ENCODE data around the gene TBRG1.

Gene TBRG1

DNA sequence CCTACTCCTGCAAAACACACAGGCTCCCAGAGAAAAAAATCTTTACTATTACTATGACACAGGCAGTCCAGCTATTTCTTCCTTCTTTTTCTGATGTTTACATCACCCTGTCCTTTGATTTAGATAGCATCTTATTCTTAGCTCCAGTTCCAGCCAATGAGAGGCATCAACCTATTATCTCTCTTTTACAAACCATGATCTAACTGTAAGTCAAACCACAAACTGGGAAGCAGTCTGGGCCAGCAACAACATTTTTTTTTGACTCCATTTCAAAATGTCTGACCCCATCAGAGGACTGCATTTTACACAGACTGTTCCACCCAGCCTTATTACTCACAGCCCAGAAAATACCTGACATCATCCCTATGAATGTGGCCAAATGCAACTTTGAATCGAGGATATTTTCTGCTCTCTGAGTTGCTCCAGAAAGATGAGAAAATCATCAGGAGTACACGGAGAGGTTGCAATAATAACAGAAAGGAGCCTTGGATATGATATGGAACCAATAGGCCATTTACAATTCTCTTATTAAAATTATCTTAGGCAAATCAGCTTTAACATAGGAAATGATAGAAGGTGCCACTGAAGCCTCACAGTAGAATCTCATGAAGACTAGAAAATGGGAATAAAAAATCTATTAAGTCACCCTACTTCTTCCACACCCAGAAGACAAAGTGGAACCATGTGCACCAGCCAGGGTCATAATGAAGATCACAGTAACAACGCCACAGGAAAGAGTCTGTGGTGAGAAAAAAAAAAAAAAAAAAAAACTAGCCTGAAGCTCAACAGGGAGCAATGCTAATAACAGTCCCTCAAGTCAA is 21.2 kb downstream of the TBRG1 start:
- TF ChIP-seq EGR1 (IDR thresholded peaks at IDR 0.05) (no peak), CREB1 (IDR thresholded peaks at IDR 0.05; ENCODE audit: low read depth) (no peak), TCF12 (IDR thresholded peaks at IDR 0.05; ENCODE audit: low read depth) (no peak), RAD21 (IDR thresholded peaks at IDR 0.05; ENCODE audit: low read depth) (no peak), YY1 (IDR thresholded peaks at IDR 0.05; ENCODE audit: low read depth) (no peak), TEAD4 (IDR thresholded peaks at IDR 0.05) (no peak), FOXM1 (IDR thresholded peaks at IDR 0.05; ENCODE audit: borderline replicate concordance, low read depth) (no peak), NFIC (IDR thresholded peaks at IDR 0.05) (no peak), EP300 (IDR thresholded peaks at IDR 0.05; ENCODE audit: borderline replicate concordance) (no peak), ZBTB7A (IDR thresholded peaks at IDR 0.05; ENCODE audit: low read depth) (no peak), TAF1 (IDR thresholded peaks at IDR 0.05; ENCODE audit: low read depth) (no peak), CEBPB (IDR thresholded peaks at IDR 0.05) (no peak)
- TF ChIP-seq, protein P1, sequence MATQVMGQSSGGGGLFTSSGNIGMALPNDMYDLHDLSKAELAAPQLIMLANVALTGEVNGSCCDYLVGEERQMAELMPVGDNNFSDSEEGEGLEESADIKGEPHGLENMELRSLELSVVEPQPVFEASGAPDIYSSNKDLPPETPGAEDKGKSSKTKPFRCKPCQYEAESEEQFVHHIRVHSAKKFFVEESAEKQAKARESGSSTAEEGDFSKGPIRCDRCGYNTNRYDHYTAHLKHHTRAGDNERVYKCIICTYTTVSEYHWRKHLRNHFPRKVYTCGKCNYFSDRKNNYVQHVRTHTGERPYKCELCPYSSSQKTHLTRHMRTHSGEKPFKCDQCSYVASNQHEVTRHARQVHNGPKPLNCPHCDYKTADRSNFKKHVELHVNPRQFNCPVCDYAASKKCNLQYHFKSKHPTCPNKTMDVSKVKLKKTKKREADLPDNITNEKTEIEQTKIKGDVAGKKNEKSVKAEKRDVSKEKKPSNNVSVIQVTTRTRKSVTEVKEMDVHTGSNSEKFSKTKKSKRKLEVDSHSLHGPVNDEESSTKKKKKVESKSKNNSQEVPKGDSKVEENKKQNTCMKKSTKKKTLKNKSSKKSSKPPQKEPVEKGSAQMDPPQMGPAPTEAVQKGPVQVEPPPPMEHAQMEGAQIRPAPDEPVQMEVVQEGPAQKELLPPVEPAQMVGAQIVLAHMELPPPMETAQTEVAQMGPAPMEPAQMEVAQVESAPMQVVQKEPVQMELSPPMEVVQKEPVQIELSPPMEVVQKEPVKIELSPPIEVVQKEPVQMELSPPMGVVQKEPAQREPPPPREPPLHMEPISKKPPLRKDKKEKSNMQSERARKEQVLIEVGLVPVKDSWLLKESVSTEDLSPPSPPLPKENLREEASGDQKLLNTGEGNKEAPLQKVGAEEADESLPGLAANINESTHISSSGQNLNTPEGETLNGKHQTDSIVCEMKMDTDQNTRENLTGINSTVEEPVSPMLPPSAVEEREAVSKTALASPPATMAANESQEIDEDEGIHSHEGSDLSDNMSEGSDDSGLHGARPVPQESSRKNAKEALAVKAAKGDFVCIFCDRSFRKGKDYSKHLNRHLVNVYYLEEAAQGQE (IDR thresholded peaks at IDR 0.05; ENCODE audit: low read depth) = no peak
- TF ChIP-seq, protein P2, sequence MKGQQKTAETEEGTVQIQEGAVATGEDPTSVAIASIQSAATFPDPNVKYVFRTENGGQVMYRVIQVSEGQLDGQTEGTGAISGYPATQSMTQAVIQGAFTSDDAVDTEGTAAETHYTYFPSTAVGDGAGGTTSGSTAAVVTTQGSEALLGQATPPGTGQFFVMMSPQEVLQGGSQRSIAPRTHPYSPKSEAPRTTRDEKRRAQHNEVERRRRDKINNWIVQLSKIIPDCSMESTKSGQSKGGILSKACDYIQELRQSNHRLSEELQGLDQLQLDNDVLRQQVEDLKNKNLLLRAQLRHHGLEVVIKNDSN (IDR thresholded peaks at IDR 0.05) = no peak
- TF ChIP-seq, protein P3, sequence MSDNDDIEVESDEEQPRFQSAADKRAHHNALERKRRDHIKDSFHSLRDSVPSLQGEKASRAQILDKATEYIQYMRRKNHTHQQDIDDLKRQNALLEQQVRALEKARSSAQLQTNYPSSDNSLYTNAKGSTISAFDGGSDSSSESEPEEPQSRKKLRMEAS (IDR thresholded peaks at IDR 0.05) = no peak

DNA sequence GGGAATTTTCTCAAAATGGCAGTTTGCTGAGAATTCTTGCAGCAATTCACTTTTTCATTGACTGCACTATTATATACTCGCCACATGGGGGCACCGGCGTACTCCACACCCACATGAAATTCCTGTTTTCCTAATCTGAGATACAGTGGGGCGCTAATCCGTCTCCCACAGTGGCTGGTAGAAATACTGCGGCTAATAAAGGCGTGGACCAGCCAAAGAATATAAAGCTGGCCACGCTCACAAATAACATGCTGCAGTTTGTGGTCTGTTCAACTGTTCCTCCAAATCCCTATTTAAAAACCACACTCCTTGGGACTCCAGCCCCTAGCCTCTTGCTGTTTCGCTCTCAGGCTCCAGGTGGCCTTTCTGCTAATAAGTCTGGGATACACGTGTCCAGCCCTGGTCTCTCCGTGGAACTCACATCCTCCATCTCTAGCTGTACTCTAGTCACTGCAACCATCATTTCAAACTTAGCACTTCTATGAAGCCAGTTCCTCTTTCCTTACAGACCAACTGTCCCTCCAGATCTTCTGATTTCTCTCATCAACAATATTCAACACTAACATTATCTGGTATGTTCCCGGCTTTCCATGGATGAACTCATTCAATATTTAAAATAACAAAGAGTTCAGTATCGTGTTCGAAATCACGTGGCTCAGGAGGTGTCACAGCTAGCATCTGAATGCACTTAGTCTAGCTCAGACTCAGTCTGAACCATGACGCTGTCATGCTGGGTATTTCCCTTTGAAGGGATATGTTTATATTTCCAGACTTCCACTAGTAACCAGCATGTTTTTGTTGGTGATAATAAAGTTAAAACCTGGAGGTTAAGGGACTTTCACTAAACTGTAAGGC is 22.0 kb downstream of the TBRG1 start:
- TF ChIP-seq RAD21 (IDR thresholded peaks at IDR 0.05; ENCODE audit: low read depth) = peak; percentile 82
- TF ChIP-seq TEAD4 (IDR thresholded peaks at IDR 0.05) = peak; percentile 38; the same call in 1 of the 2 replicates
- TF ChIP-seq ZBTB7A (IDR thresholded peaks at IDR 0.05; ENCODE audit: low read depth) = no peak
- 0 out of 2 replicates have a peak, but pooled peaks have one; percentile 22 for TF ChIP-seq YY1 (IDR thresholded peaks at IDR 0.05; ENCODE audit: low read depth)
- TF ChIP-seq, protein P1 (IDR thresholded peaks at IDR 0.05; ENCODE audit: low read depth) = no peak
- no peak for TF ChIP-seq TCF12 (IDR thresholded peaks at IDR 0.05; ENCODE audit: low read depth)

DNA sequence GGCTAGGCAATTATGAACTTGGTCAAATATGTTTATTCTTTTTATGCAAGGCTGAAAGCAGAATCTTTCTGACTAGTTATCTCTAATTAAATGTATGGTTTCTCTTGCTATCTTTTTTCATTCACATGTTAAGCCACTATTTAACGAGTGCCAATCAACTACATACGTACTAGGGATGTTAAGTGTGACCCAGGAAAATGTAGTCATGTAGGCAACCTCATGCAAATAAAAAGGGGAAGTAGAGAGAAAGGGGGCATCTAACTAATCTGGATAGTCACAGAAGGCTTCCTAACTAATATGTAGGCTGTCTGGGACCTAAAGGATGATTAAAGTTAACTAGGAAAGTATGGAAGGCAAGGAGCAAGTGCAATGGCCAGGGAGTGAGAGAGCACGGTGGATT is 23.5 kb downstream of the TBRG1 start:
- TF ChIP-seq NFIC (IDR thresholded peaks at IDR 0.05) (no peak), CREB1 (IDR thresholded peaks at IDR 0.05; ENCODE audit: low read depth) (no peak), YY1 (IDR thresholded peaks at IDR 0.05; ENCODE audit: low read depth) (no peak), EP300 (IDR thresholded peaks at IDR 0.05; ENCODE audit: borderline replicate concordance) (no peak), ZBTB7A (IDR thresholded peaks at IDR 0.05; ENCODE audit: low read depth) (no peak), TEAD4 (IDR thresholded peaks at IDR 0.05) (no peak), TAF1 (IDR thresholded peaks at IDR 0.05; ENCODE audit: low read depth) (no peak), EGR1 (IDR thresholded peaks at IDR 0.05) (no peak), CEBPB (IDR thresholded peaks at IDR 0.05) (no peak), TCF12 (IDR thresholded peaks at IDR 0.05; ENCODE audit: low read depth) (no peak), FOXM1 (IDR thresholded peaks at IDR 0.05; ENCODE audit: borderline replicate concordance, low read depth) (no peak), RAD21 (IDR thresholded peaks at IDR 0.05; ENCODE audit: low read depth) (no peak)
- TF ChIP-seq, protein P1 (IDR thresholded peaks at IDR 0.05; ENCODE audit: low read depth) = no peak
- TF ChIP-seq, protein P2 (IDR thresholded peaks at IDR 0.05) = no peak
- TF ChIP-seq, protein P3 (IDR thresholded peaks at IDR 0.05) = no peak
